BLaER1 (cell line): ENCODE data around the gene PPM1N.

Source experiments
- H3K27ac ChIP-seq: shearing (Covaris generic); formaldehyde crosslinking; 2 replicates; pipeline ENCODE4 v1.8.1; 2022
- H3K27me3 ChIP-seq: shearing (Covaris generic); formaldehyde crosslinking; 2 replicates; pipeline ENCODE4 v1.8.1; 2022
- H3K36me3 ChIP-seq: shearing (Covaris generic); formaldehyde crosslinking; 2 replicates; pipeline ENCODE4 v1.8.1; 2022
- H3K4me1 ChIP-seq: shearing (Covaris generic); formaldehyde crosslinking; 2 replicates; pipeline ENCODE4 v1.8.1; 2022
- H3K4me2 ChIP-seq: shearing (Covaris generic); formaldehyde crosslinking; 2 replicates; pipeline ENCODE4 v1.8.1; 2022
- H3K4me3 ChIP-seq: shearing (Covaris generic); formaldehyde crosslinking; 2 replicates; pipeline ENCODE4 v1.8.1; 2022
- H3K9ac ChIP-seq: shearing (Covaris generic); formaldehyde crosslinking; 2 replicates; pipeline ENCODE4 v1.8.1; 2022
- H3K9me3 ChIP-seq: shearing (Covaris generic); formaldehyde crosslinking; 2 replicates; pipeline ENCODE4 v1.8.1; 2022
- H4K20me1 ChIP-seq: shearing (Covaris generic); formaldehyde crosslinking; 2 replicates; pipeline ENCODE4 v1.8.1; 2022
- Cebpa-rat ChIP-seq: shearing (Covaris generic); IDR thresholded peaks from 2 replicates; pipeline ENCODE4 v1.8.1; 2022

PPM1N gene

DNA sequence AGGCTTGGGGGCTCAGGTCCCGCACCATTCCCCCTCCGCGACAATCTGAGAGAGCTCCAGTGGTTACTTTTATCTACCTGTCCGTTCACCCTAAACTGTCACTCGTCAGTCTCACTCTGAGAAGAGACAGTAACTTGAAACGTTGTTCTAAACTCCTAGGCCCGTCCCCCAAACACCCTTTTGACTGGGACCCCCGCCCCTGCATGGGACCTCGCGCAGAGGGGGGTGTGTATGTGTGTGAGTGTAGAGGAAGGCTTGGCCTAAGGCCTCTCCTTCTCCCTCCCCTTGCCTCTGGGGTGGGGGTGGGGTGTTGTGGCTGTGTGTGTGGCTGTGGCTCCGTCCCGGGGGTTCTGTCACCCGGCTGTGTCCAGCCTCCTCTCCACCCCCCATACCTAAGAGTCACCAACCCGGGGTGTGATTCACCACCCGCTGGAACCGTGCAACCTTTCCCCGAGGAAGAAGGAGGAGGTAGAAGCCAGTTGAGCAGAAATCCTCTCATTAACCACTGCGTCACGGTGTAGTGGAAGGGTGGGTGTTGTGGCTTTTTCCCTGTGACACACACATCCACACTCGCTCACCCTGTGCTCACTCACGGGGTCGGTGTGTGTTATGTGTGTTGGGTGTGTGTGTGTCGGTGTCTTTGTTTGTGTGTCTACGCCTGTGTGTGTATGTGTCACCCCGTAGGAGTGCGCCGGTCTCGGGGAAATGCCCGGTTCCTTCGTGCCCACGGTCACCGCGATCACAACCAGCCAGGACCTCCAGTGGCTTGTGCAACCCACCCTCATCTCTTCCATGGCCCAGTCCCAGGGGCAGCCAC lies 28.1 kb upstream of the PPM1N start:
- TF ChIP-seq Cebpa-rat, result no peak
- peaks cover 55% of the 10 kb centered on the region for H3K27me3 ChIP-seq
- H3K9me3 ChIP-seq, result no peaks in the 10 kb centered on the region
- H3K36me3 ChIP-seq, result no peaks in the 10 kb centered on the region
- H3K4me1 ChIP-seq, result peaks cover 39% of the 10 kb centered on the region
- peak overlapping the region; percentile 100 for H3K4me2 ChIP-seq
- H3K4me3 ChIP-seq, result peak overlapping the region; percentile 81
- peaks cover 19% of the 10 kb centered on the region for H4K20me1 ChIP-seq
- peak overlapping the region; percentile 13; the same call in 1 of the 2 replicates for H3K9ac ChIP-seq
- H3K27ac ChIP-seq, result no peak overlapping the region

DNA sequence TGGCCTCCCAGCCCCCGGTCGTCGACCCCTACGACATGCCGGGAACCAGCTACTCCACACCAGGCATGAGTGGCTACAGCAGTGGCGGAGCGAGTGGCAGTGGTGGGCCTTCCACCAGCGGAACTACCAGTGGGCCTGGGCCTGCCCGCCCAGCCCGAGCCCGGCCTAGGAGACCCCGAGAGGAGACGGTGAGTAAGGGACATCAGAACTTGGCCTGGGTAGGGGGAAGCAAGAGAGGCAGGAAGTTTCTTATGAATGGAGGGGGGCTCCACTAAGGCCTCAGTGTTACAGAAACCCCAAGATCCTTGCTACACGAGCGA lies 27.5 kb upstream of the PPM1N start:
- Histone ChIP-seq H3K4me2 (peak overlapping the region; percentile 100), H3K27ac (no peak overlapping the region), H3K36me3 (no peaks in the 10 kb centered on the region), H3K4me3 (no peak overlapping the region), H3K27me3 (peaks cover 61% of the 10 kb centered on the region), H3K9me3 (no peaks in the 10 kb centered on the region), H3K4me1 (peaks cover 36% of the 10 kb centered on the region), H4K20me1 (peaks cover 19% of the 10 kb centered on the region), H3K9ac (no peak overlapping the region)
- no peak for TF ChIP-seq Cebpa-rat

DNA sequence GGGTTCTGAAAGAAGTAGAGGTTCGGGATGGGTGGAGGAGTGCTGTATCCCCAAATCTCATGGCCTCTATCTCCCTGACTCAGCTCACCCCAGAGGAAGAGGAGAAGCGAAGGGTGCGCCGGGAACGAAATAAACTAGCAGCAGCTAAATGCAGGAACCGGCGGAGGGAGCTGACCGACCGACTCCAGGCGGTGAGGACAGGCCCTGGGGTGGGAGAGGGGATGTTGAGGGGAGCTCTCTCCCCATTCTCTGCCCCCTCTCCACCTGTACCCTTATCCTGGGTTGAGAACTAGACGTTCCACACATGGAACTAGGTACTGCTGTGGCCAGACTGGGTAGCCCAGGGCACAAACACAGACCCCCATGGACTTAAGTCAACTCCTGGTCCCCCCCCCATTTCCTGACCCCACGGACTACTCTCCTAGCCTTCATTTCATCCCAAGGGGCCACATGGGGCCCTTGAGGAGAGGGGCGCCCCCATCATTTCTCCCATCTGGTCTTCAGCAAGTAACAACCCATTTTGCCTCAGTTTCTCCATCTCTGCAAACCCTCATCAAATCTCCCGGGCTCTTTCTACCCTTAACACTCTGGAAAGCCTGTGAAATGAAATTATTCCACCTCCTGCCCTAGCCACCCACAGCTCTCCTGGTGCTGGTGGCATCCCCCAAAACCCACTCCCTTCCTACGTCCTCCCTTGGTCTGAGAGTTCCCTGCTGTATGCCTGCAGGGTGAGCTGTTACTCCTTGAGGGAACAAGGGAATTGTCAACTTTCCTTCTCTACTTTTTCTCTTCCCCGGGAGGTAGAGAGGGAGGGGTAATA lies 26.9 kb upstream of the PPM1N start:
- Histone ChIP-seq H3K36me3 (no peaks in the 10 kb centered on the region), H3K4me1 (peaks cover 41% of the 10 kb centered on the region), H3K9ac (no peak overlapping the region), H4K20me1 (peaks cover 19% of the 10 kb centered on the region), H3K27ac (no peak overlapping the region), H3K4me3 (no peak overlapping the region), H3K4me2 (0 out of 2 replicates have a peak overlapping the region, but pooled peaks have one; percentile 100), H3K27me3 (peaks cover 65% of the 10 kb centered on the region), H3K9me3 (no peaks in the 10 kb centered on the region)
- no peak for TF ChIP-seq Cebpa-rat

DNA sequence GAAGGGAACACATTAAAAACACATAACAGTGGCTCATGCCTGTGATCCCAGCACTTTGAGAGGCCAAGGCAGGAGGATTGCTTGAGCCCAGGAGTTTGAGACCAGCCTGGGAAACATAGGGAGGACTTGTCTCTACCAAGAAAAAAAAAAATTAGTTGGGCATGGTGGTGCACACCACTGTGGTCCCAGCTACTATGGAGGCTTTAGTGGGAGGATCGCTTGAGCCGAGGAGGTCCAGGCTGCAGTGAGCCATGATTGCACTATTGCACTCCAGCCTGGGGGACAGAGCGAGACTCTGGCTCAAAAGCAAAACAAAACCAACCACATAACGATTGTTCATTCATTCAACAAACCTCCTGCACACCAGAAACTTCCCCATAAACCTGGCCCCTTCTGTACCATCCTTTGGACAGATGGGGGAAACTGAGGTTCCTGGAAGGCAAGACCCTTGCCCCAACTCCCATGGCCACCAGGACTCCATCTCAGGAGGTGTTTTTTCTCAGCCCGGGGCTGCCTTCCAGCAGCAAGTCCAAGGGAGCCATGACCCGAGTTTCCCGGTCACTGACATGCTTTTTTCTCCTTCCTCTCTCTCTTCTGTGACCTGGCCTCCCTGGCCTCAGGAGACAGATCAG lies 26.2 kb upstream of the PPM1N start:
- H3K4me2 ChIP-seq, result no peak overlapping the region; the same call in 1 of the 2 replicates

DNA sequence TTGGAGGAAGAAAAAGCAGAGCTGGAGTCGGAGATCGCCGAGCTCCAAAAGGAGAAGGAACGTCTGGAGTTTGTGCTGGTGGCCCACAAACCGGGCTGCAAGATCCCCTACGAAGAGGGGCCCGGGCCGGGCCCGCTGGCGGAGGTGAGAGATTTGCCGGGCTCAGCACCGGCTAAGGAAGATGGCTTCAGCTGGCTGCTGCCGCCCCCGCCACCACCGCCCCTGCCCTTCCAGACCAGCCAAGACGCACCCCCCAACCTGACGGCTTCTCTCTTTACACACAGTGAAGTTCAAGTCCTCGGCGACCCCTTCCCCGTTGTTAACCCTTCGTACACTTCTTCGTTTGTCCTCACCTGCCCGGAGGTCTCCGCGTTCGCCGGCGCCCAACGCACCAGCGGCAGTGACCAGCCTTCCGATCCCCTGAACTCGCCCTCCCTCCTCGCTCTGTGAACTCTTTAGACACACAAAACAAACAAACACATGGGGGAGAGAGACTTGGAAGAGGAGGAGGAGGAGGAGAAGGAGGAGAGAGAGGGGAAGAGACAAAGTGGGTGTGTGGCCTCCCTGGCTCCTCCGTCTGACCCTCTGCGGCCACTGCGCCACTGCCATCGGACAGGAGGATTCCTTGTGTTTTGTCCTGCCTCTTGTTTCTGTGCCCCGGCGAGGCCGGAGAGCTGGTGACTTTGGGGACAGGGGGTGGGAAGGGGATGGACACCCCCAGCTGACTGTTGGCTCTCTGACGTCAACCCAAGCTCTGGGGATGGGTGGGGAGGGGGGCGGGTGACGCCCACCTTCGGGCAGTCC lies 25.5 kb upstream of the PPM1N start:
- Histone ChIP-seq H3K4me3 (no peak overlapping the region), H3K27ac (no peak overlapping the region), H3K4me1 (peaks cover 45% of the 10 kb centered on the region), H3K4me2 (no peak overlapping the region; the same call in 1 of the 2 replicates), H3K27me3 (peaks cover 67% of the 10 kb centered on the region), H3K9me3 (no peaks in the 10 kb centered on the region), H3K9ac (no peak overlapping the region), H4K20me1 (peaks cover 19% of the 10 kb centered on the region), H3K36me3 (no peaks in the 10 kb centered on the region)
- TF ChIP-seq Cebpa-rat, result no peak

More for the DNA sequence above, 26.2 kb upstream of the PPM1N start:
- peaks cover 67% of the 10 kb centered on the region for H3K27me3 ChIP-seq
- no peak overlapping the region for H3K4me3 ChIP-seq
- H3K36me3 ChIP-seq, result no peaks in the 10 kb centered on the region
- H3K4me1 ChIP-seq, result peaks cover 42% of the 10 kb centered on the region
- no peaks in the 10 kb centered on the region for H3K9me3 ChIP-seq
- no peak overlapping the region for H3K27ac ChIP-seq
- no peak for TF ChIP-seq Cebpa-rat
- H3K9ac ChIP-seq, result no peak overlapping the region
- peaks cover 19% of the 10 kb centered on the region for H4K20me1 ChIP-seq

DNA sequence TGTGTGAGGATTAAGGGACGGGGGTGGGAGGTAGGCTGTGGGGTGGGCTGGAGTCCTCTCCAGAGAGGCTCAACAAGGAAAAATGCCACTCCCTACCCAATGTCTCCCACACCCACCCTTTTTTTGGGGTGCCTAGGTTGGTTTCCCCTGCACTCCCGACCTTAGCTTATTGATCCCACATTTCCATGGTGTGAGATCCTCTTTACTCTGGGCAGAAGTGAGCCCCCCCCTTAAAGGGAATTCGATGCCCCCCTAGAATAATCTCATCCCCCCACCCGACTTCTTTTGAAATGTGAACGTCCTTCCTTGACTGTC lies 24.9 kb upstream of the PPM1N start:
- Histone ChIP-seq H3K4me1 (peaks cover 44% of the 10 kb centered on the region), H3K9ac (no peak overlapping the region), H3K9me3 (no peaks in the 10 kb centered on the region), H3K4me2 (no peak overlapping the region), H3K27ac (no peak overlapping the region), H4K20me1 (peaks cover 14% of the 10 kb centered on the region), H3K36me3 (no peaks in the 10 kb centered on the region), H3K27me3 (peaks cover 63% of the 10 kb centered on the region), H3K4me3 (no peak overlapping the region)
- no peak for TF ChIP-seq Cebpa-rat

DNA sequence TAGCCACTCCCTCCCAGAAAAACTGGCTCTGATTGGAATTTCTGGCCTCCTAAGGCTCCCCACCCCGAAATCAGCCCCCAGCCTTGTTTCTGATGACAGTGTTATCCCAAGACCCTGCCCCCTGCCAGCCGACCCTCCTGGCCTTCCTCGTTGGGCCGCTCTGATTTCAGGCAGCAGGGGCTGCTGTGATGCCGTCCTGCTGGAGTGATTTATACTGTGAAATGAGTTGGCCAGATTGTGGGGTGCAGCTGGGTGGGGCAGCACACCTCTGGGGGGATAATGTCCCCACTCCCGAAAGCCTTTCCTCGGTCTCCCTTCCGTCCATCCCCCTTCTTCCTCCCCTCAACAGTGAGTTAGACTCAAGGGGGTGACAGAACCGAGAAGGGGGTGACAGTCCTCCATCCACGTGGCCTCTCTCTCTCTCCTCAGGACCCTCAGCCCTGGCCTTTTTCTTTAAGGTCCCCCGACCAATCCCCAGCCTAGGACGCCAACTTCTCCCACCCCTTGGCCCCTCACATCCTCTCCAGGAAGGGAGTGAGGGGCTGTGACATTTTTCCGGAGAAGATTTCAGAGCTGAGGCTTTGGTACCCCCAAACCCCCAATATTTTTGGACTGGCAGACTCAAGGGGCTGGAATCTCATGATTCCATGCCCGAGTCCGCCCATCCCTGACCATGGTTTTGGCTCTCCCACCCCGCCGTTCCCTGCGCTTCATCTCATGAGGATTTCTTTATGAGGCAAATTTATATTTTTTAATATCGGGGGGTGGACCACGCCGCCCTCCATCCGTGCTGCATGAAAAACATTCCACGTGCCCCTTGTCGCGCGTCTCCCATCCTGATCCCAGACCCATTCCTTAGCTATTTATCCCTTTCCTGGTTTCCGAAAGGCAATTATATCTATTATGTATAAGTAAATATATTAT lies 24.3 kb upstream of the PPM1N start:
- peaks cover 41% of the 10 kb centered on the region for H3K4me1 ChIP-seq
- TF ChIP-seq Cebpa-rat, result no peak
- peaks cover 11% of the 10 kb centered on the region for H4K20me1 ChIP-seq
- no peak overlapping the region for H3K4me3 ChIP-seq
- peaks cover 60% of the 10 kb centered on the region for H3K27me3 ChIP-seq
- H3K9me3 ChIP-seq, result no peaks in the 10 kb centered on the region
- H3K4me2 ChIP-seq, result no peak overlapping the region
- no peak overlapping the region for H3K9ac ChIP-seq
- no peak overlapping the region for H3K27ac ChIP-seq
- no peaks in the 10 kb centered on the region for H3K36me3 ChIP-seq

DNA sequence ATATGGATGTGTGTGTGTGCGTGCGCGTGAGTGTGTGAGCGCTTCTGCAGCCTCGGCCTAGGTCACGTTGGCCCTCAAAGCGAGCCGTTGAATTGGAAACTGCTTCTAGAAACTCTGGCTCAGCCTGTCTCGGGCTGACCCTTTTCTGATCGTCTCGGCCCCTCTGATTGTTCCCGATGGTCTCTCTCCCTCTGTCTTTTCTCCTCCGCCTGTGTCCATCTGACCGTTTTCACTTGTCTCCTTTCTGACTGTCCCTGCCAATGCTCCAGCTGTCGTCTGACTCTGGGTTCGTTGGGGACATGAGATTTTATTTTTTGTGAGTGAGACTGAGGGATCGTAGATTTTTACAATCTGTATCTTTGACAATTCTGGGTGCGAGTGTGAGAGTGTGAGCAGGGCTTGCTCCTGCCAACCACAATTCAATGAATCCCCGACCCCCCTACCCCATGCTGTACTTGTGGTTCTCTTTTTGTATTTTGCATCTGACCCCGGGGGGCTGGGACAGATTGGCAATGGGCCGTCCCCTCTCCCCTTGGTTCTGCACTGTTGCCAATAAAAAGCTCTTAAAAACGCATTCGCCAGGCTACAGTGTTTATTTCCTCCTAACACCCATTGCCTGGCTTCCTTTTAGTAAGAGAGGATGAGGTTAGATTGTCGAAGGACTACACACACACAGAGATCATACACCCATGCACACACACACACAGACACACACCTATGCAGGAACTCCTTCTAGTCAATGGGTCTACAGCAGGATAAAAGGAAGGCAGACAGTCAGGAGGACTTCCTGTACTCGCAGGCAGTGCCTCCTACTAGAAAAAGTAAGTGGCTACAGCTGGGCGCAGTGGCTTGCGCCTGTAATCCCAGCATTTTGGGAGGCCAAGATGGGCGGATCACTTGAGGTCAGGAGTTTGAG lies 23.4 kb upstream of the PPM1N start:
- Histone ChIP-seq H3K4me3 (no peak overlapping the region), H3K4me2 (no peak overlapping the region), H4K20me1 (peaks cover 11% of the 10 kb centered on the region), H3K36me3 (no peaks in the 10 kb centered on the region), H3K4me1 (peaks cover 39% of the 10 kb centered on the region), H3K9me3 (no peaks in the 10 kb centered on the region), H3K27me3 (peaks cover 60% of the 10 kb centered on the region), H3K9ac (no peak overlapping the region), H3K27ac (no peak overlapping the region)
- TF ChIP-seq Cebpa-rat, result no peak
